Measurements from ENCODE around the gene FBLN1. TPM values are rescaled to one million over a fixed set of nuclear protein-coding genes. Genes with fewer than 3 reads are reported as not detected.

Gene FBLN1
- total RNA-seq, 1 donor from 2014 or later = 186 TPM

DNA sequence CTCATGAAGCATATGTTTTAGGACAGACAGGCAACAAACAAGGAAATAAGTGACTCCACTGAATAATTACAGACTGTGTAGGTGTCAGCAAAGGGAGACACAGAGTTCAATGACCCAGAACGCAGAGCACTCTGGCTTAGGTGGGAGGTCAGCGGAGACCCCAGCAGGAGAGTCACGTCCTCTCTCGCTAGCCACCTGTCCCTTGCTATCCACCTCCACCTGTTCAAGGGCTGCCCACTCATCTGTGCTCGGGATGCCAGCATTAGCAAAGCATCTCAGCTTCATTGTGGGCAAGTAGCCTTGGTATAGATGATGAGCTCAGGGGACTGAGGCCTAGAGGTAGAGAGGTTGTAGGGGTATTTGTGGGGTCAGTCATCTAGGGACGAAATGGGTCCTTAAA is 147.1 kb downstream of the FBLN1 start:
- Mint-ChIP-seq H3K36me3 (ENCODE audit: low read depth) (no peaks in the 10 kb centered on the region), H3K27ac (ENCODE audit: unreplicated experiment) (no peak overlapping the region), H3K4me3 (ENCODE audit: unreplicated experiment) (no peak overlapping the region), H3K4me1 (ENCODE audit: low read depth) (peaks cover 3% of the 10 kb centered on the region), H3K9me3 (ENCODE audit: low read depth) (no peaks in the 10 kb centered on the region), H3K27me3 (ENCODE audit: low read depth) (peaks cover 20% of the 10 kb centered on the region)
- peak; percentile 51 for DNase-seq (ENCODE audit: low spot score)
- TF ChIP-seq, protein P1, sequence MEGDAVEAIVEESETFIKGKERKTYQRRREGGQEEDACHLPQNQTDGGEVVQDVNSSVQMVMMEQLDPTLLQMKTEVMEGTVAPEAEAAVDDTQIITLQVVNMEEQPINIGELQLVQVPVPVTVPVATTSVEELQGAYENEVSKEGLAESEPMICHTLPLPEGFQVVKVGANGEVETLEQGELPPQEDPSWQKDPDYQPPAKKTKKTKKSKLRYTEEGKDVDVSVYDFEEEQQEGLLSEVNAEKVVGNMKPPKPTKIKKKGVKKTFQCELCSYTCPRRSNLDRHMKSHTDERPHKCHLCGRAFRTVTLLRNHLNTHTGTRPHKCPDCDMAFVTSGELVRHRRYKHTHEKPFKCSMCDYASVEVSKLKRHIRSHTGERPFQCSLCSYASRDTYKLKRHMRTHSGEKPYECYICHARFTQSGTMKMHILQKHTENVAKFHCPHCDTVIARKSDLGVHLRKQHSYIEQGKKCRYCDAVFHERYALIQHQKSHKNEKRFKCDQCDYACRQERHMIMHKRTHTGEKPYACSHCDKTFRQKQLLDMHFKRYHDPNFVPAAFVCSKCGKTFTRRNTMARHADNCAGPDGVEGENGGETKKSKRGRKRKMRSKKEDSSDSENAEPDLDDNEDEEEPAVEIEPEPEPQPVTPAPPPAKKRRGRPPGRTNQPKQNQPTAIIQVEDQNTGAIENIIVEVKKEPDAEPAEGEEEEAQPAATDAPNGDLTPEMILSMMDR (IDR thresholded peaks at IDR 0.05) = no peak

DNA sequence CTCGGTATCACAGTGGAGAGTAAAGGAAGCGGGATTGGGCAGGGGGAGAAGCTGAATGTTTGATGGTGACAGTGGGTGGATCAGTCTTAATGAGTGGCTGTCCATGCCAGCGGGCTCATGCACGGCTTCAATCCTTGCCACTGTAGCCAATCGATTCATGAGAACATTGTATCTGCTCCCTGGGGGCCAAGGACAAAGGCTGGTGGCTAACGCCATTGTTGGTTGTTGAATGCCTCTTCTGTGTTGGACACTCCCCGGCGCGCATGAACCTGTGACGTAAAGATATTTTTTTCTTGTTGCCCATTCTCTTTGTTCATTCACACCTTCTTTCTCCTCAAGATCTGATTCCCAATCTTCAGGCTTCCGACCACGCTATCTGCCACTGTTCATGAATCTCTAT is 148.0 kb downstream of the FBLN1 start:
- peaks cover 20% of the 10 kb centered on the region for H3K27me3 Mint-ChIP-seq (ENCODE audit: low read depth)
- H3K36me3 Mint-ChIP-seq (ENCODE audit: low read depth) = no peaks in the 10 kb centered on the region
- DNase-seq (ENCODE audit: low spot score) = no peak
- H3K4me1 Mint-ChIP-seq (ENCODE audit: low read depth) = peaks cover 3% of the 10 kb centered on the region
- no peak overlapping the region for H3K27ac Mint-ChIP-seq (ENCODE audit: unreplicated experiment)
- TF ChIP-seq, protein P1 (IDR thresholded peaks at IDR 0.05) = no peak
- H3K9me3 Mint-ChIP-seq (ENCODE audit: low read depth) = no peaks in the 10 kb centered on the region
- no peak overlapping the region for H3K4me3 Mint-ChIP-seq (ENCODE audit: unreplicated experiment)

Other genes with a start within 250 kb of the FBLN1 start
- not detected in 3 replicates for gene UPK3A, start 217.9 kb upstream of the FBLN1 start, total RNA-seq
- 64.6 to 72.6 TPM (median 68.7 TPM) in 3 replicates for gene FAM118A, start 192.9 kb upstream of the FBLN1 start, total RNA-seq
- not detected in 3 replicates for gene SMC1B, start 89.3 kb upstream of the FBLN1 start, total RNA-seq
- 0.41 to 1.1 TPM in 2 of 3 replicates, not detected in the other for gene RIBC2, start 89.2 kb upstream of the FBLN1 start, total RNA-seq
- 113 to 146 TPM (median 117 TPM) in 3 replicates for gene ATXN10, start 169.0 kb downstream of the FBLN1 start, total RNA-seq

Measured in chondrocyte (in vitro differentiated cells).